GM12892 (cell line): ENCODE results near the gene GABRB2.

Experiments
- POLR2A ChIP-seq: IDR thresholded peaks from 2 replicates; pipeline ENCODE4 v1.6.1; 2011; ENCODE audit warnings: low read depth, low read length, control low read depth
- POLR2AphosphoS5 ChIP-seq: IDR thresholded peaks from 2 replicates; pipeline ENCODE4 v1.6.1; 2011; ENCODE audit warnings: low read depth, low read length, control low read depth

DNA sequence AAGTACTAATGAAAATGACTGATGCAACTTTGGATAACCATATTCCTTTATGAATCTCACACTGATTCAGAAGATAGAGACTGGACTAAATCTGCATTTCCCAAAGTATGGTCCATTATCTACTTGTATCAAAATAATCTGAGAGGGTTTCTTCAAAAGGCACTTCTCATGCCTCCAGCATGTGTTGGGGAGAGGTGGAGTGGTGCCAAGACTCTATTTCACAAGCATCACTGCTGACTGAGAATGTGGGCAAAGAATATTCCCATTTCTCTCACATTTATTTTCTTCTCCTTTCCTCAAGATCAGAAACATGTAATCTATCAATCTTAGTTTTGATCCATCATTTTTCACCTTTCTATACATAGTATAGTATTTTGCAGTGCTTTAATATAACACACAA is 135.4 kb downstream of the GABRB2 start:
- TF ChIP-seq POLR2A (no peak), POLR2AphosphoS5 (no peak)
